Measurements from ENCODE around the gene IGSF9B. TPM values are rescaled to one million over a fixed set of nuclear protein-coding genes. Genes with fewer than 3 reads are reported as not detected.

Gene IGSF9B
- total RNA-seq, 4 donors from 2014 or later = 6.5 to 106 (median 29.1) TPM

- no peaks in the 10 kb centered on the region for H3K36me3 ChIP-seq
- TF ChIP-seq, protein P1, sequence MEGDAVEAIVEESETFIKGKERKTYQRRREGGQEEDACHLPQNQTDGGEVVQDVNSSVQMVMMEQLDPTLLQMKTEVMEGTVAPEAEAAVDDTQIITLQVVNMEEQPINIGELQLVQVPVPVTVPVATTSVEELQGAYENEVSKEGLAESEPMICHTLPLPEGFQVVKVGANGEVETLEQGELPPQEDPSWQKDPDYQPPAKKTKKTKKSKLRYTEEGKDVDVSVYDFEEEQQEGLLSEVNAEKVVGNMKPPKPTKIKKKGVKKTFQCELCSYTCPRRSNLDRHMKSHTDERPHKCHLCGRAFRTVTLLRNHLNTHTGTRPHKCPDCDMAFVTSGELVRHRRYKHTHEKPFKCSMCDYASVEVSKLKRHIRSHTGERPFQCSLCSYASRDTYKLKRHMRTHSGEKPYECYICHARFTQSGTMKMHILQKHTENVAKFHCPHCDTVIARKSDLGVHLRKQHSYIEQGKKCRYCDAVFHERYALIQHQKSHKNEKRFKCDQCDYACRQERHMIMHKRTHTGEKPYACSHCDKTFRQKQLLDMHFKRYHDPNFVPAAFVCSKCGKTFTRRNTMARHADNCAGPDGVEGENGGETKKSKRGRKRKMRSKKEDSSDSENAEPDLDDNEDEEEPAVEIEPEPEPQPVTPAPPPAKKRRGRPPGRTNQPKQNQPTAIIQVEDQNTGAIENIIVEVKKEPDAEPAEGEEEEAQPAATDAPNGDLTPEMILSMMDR (IDR thresholded peaks at IDR 0.05) = no peak
- no peak for TF ChIP-seq POLR2A (IDR thresholded peaks at IDR 0.05)
- H3K27ac ChIP-seq = peak overlapping the region; percentile 55 to 63
- intact Hi-C loops (cut with DNase I; ENCODE audit: low total_unique reads) = loop anchor here (10.0 kb wide), 1 partner anchor 83 kb away; no protein-coding TSS in a partner anchor
- H3K27me3 ChIP-seq = no peaks in the 10 kb centered on the region
- peak overlapping the region; percentile 15 to 21 for H3K4me3 ChIP-seq
- no peaks in the 10 kb centered on the region for H3K9me3 ChIP-seq
- DNase-seq = no peak
- H3K4me1 ChIP-seq = peaks cover 7 to 34% of the 10 kb centered on the region in 2 donors
These were observed 5.2 kb downstream of the IGSF9B start for GRCh38 chr11:133951327-133952198.

DNA sequence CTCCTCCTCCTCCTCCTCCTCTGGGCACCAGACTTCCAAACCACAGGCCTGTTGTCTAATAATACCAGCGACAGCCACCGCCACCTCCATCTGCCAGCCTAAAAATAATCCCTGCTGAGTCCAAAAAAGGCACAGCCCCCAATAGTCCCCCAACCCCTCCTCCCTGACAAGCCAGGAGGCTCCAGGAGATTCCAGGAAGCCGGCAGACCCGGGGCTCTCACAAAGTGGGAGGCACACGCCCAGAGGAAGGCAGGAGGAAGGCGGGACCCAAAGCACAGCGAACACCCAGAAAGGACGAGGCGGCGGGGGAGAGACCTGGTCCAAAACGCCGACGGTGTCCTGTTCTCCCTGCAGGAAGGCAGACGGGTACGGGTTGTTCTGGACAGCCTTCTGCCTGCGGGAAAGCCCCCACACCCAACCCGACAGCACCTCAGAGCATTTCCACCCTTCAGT lies 5.9 kb downstream of the IGSF9B start:
- Histone ChIP-seq H3K4me3 (peak overlapping the region; percentile 15 to 21), H3K9me3 (no peaks in the 10 kb centered on the region), H3K36me3 (no peaks in the 10 kb centered on the region), H3K4me1 (peaks cover 12 to 40% of the 10 kb centered on the region in 2 donors), H3K27ac (peak overlapping the region; percentile 55 to 63), H3K27me3 (no peaks in the 10 kb centered on the region)
- intact Hi-C loops (cut with DNase I; ENCODE audit: low total_unique reads) = loop anchor here (10.0 kb wide), 1 partner anchor 84 kb away; no protein-coding TSS in a partner anchor
- TF ChIP-seq, protein P1 (IDR thresholded peaks at IDR 0.05) = no peak
- no peak for TF ChIP-seq POLR2A (IDR thresholded peaks at IDR 0.05)
- DNase-seq = no peak

GRCh38 chr11:133950421-133950820 lies 6.3 kb downstream of the IGSF9B start:
- Histone ChIP-seq H3K36me3 (no peaks in the 10 kb centered on the region), H3K27ac (no peak overlapping the region), H3K27me3 (no peaks in the 10 kb centered on the region), H3K4me3 (no peak overlapping the region), H3K4me1 (peaks cover 12 to 45% of the 10 kb centered on the region in 2 donors), H3K9me3 (no peaks in the 10 kb centered on the region)
- intact Hi-C loops (cut with DNase I; ENCODE audit: low total_unique reads) = loop anchor here (10.0 kb wide), 1 partner anchor 84 kb away; no protein-coding TSS in a partner anchor
- no peak for DNase-seq
- no peak for TF ChIP-seq POLR2A (IDR thresholded peaks at IDR 0.05)
- TF ChIP-seq, protein P1 (IDR thresholded peaks at IDR 0.05) = no peak

- Histone ChIP-seq H3K36me3 (no peaks in the 10 kb centered on the region), H3K4me1 (peaks cover 12 to 47% of the 10 kb centered on the region in 2 donors), H3K4me3 (no peak overlapping the region), H3K27me3 (no peaks in the 10 kb centered on the region), H3K9me3 (no peaks in the 10 kb centered on the region), H3K27ac (no peak overlapping the region)
- TF ChIP-seq, protein P1 (IDR thresholded peaks at IDR 0.05) = no peak
- intact Hi-C loops (cut with DNase I; ENCODE audit: low total_unique reads) = no loop called here
- DNase-seq = no peak
These were observed 7.6 kb downstream of the IGSF9B start for GRCh38 chr11:133949129-133949528.

DNA sequence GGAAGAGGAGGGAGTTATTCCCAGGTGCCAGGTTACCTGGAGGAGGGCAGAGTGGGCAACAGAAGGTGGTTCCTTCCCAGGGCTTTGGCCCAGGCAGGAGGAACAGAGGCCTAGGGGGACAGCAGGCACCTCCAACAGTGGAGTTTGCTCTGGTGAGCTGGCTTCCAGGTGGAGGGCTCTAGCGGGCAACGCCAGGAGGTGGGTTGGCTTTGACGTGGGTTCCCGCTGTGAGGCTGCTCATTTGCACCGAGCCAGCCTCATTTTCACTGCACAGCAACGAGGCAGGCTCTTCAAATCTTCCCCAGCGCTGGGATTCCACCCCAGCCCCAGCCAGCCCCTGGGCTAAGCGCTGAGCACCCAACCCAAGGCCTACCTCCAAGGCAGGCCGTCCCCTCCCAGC lies 8.1 kb downstream of the IGSF9B start:
- peaks cover 12 to 47% of the 10 kb centered on the region in 2 donors for H3K4me1 ChIP-seq
- no peaks in the 10 kb centered on the region for H3K9me3 ChIP-seq
- no peaks in the 10 kb centered on the region for H3K36me3 ChIP-seq
- no peak overlapping the region for H3K4me3 ChIP-seq
- H3K27ac ChIP-seq = no peak overlapping the region
- H3K27me3 ChIP-seq = no peaks in the 10 kb centered on the region
- no peak for DNase-seq
- TF ChIP-seq, protein P1 (IDR thresholded peaks at IDR 0.05) = no peak
- no peak for TF ChIP-seq POLR2A (IDR thresholded peaks at IDR 0.05)
- intact Hi-C loops (cut with DNase I; ENCODE audit: low total_unique reads) = no loop called here

Measured in uterus (tissue), 4 donors.